K562 (cell line): Measurements from ENCODE around the gene IP6K2. TPM values are rescaled to one million over a fixed set of nuclear protein-coding genes. Genes with fewer than 3 reads are reported as not detected.

ENCODE experiments used
- ATAC-seq: fragments of 200-7000 bp; cut with Tn5 transposase; 3 replicates; pipeline ENCODE4 v1.9.1; 2020; ENCODE audit warnings: moderate library complexity
- BruUV-seq: library from RNA; stranded (reverse); fragments of 400-500 nt; replicated peaks from 2 replicates; lab custom pipeline; 2021; lab: Mats Ljungman, UMichigan
- CTCF ChIA-PET: fragments of 300-600 bp; formaldehyde crosslinking; extraction: SDS; loops from one replicate; lab custom pipeline; 2021; ENCODE audit warnings: low intra/inter-chr PET ratio; lab: Yijun Ruan, JAX
- POLR2A ChIA-PET: fragments of 300-600, 350-650 bp; sonication (Branson Sonifier 250); formaldehyde crosslinking; extraction: SDS; loops from one replicate; lab custom pipeline; 2021; ENCODE audit warnings: antibody characterized with exemption, inconsistent platforms; lab: Yijun Ruan, JAX
- DNase-seq, 4 experiments: peaks; one replicate each; pipeline versions ENCODE4 v3.0.0 to v3.0.0-alpha.2; 2011 to 2018; ENCODE audit warnings: low spot score in 3 of 4, mixed read lengths in 3 of 4; ENCODE audit errors: extremely low read depth in 1 of 4
- FAIRE-seq: peaks from 2 replicates; lab custom pipeline; 2011; peaks lifted over from hg19 to GRCh38; lab: Jason Lieb, UNC
- H2AFZ ChIP-seq: 2 replicates; pipeline ENCODE4 v1.6.0; 2011; ENCODE audit warnings: low read depth, low read length, control low read depth, inconsistent platforms
- H3K27ac ChIP-seq: fragments of 200-600 bp; 3 replicates; pipeline ENCODE4 v1.8.0; 2011; ENCODE audit warnings: low read depth, mild to moderate bottlenecking, control low read depth, inconsistent platforms, low read length, moderate library complexity, mixed read lengths; ENCODE audit errors: extremely low read depth
- H3K27me3 ChIP-seq, 2 experiments: fragments of 300-600 bp in 1 of 2; 2 replicates in 1 of 2; 3 replicates in 1 of 2; pipeline versions ENCODE4 v1.6.0 to v1.8.0; 2011; ENCODE audit warnings: inconsistent platforms in 2 of 2, low read length in 2 of 2, mild to moderate bottlenecking in 1 of 2, mixed read lengths in 1 of 2, moderate library complexity in 1 of 2; ENCODE audit not compliant: control insufficient read depth in 2 of 2, insufficient read depth in 2 of 2
- H3K36me3 ChIP-seq: fragments of 300-600 bp; 3 replicates; pipeline ENCODE4 v1.8.0; 2011; ENCODE audit warnings: mild to moderate bottlenecking, low read length, inconsistent platforms; ENCODE audit not compliant: control insufficient read depth, insufficient read depth
- H3K4me1 ChIP-seq, 2 experiments: fragments of 200-600 bp in 1 of 2; replicated peaks in 1 of 2; 2 replicates in 1 of 2; 3 replicates in 1 of 2; pipeline versions ENCODE4 v1.5.1 to v1.8.0; 2011; ENCODE audit warnings: inconsistent platforms in 2 of 2, low read length in 2 of 2, mild to moderate bottlenecking in 1 of 2, mixed read lengths in 1 of 2, moderate library complexity in 1 of 2; ENCODE audit not compliant: control insufficient read depth in 2 of 2, insufficient read depth in 2 of 2
- H3K4me2 ChIP-seq: 2 replicates; pipeline ENCODE4 v1.6.1; 2011; ENCODE audit warnings: low read length, control low read depth, inconsistent platforms, mixed read lengths; ENCODE audit not compliant: insufficient read depth
- H3K4me3 ChIP-seq: fragments of 200-600 bp; sonication (generic), shearing (Covaris generic); 2 replicates; pipeline ENCODE4 v1.5.1; 2016; ENCODE audit warnings: control low read depth, inconsistent platforms
- H3K79me2 ChIP-seq: fragments of 200-600 bp; 3 replicates; pipeline ENCODE4 v1.8.0; 2011; ENCODE audit warnings: low read length, inconsistent platforms; ENCODE audit not compliant: control insufficient read depth, insufficient read depth
- H3K9ac ChIP-seq, 2 experiments: 2 replicates each; pipeline versions ENCODE4 v1.6.0 to v1.6.1; 2011; ENCODE audit warnings: low read depth in 2 of 2, low read length in 2 of 2, control low read depth in 1 of 2, inconsistent platforms in 1 of 2, mild to moderate bottlenecking in 1 of 2, mixed read lengths in 1 of 2; ENCODE audit not compliant: insufficient read depth in 1 of 2
- H3K9me1 ChIP-seq: one replicate; pipeline ENCODE4 v1.6.0; 2011; ENCODE audit warnings: inconsistent platforms, mild to moderate bottlenecking, low read length, moderate library complexity; ENCODE audit not compliant: control insufficient read depth, insufficient read depth
- H3K9me3 ChIP-seq: replicated peaks from 2 replicates; pipeline ENCODE4 v1.5.1; 2011; ENCODE audit warnings: low read depth, low read length, inconsistent platforms; ENCODE audit not compliant: control insufficient read depth, insufficient read depth
- H4K20me1 ChIP-seq: replicated peaks from 2 replicates; pipeline ENCODE4 v1.6.1; 2011; ENCODE audit warnings: low read length, inconsistent platforms, mixed read lengths; ENCODE audit not compliant: control insufficient read depth, insufficient read depth
- ZBTB33 ChIP-seq: sonication (generic); formaldehyde crosslinking; IDR thresholded peaks from 2 replicates; pipeline ENCODE4 v1.8.1; 2023; ENCODE audit warnings: mild to moderate bottlenecking, missing genetic modification reagents
- ZNF655 ChIP-seq: fragments of 250-450 bp; sonication (Bioruptor Pico); IDR thresholded peaks from 2 replicates; pipeline ENCODE4 v1.5.0; 2021
- WGBS: fragments of 100-300 bp; shearing (Covaris generic); methylation state at CpG from one replicate; pipeline ENCODE4 v1.1.6; 2016; ENCODE audit warnings: low coverage, mixed read lengths; ENCODE audit not compliant: insufficient coverage; ENCODE audit errors: missing lambda C conversion rate; 5-methylcytosine and 5-hydroxymethylcytosine counted together
- in situ Hi-C: fragments of 300-500 bp; cut with MboI; formaldehyde crosslinking; loops from 4 replicates; pipeline ENCODE4 v1.15.0; 2018; ENCODE audit warnings: inconsistent platforms, mixed read lengths
- intact Hi-C: fragments of 100-400 bp; cut with micrococcal nuclease; formaldehyde crosslinking; loops from 2 replicates; pipeline ENCODE4 v1.14.2; 2022
- polyA plus RNA-seq, 8 experiments: library from polyadenylated mRNA; depleted of rRNA in 4 of 8; stranded (reverse) in 5 of 8; unstranded in 3 of 8; fragments of >200 nt; fragmentation: Nextera tagmentation in 2 of 8; fragmentation: Illumina TruSeq in 1 of 8; extraction: Ambion mirVana in 2 of 8; extraction: Trizol in 1 of 8; gene quantifications; 2 replicates each; pipeline versions ENCODE4 v1.2.1 to v1.2.3, GENCODE V29; 2011 to 2014; ENCODE audit warnings: inconsistent platforms in 1 of 8, missing spikeins in 1 of 8
- total RNA-seq, 7 experiments: library from RNA; depleted of rRNA in 6 of 7; stranded (reverse); fragments of >200 nt in 6 of 7; fragmentation: Illumina TruSeq in 2 of 7; extraction: Trizol in 2 of 7; gene quantifications; 2 replicates each; pipeline versions ENCODE4 v1.2.1 to v1.2.3, GENCODE V29; 2011 to 2021; ENCODE audit warnings: low replicate concordance in 1 of 7

Gene IP6K2
- total and polyA plus RNA-seq, 9 of the 15 experiments (the other 6 are each of a cell fraction or from before 2014, with no cell fraction given), result 19.6 to 78.1 (median 48.0) TPM

- DNase-seq (no peak), ATAC-seq (no peak)
- Histone ChIP-seq H3K79me2 (no peaks in the 10 kb centered on the region), H3K4me1 (peaks cover 0 to 14% of the 10 kb centered on the region in 2 experiments; a peak in 2 of 5 replicates), H3K36me3 (no peaks in the 10 kb centered on the region), H3K9me3 (no peaks in the 10 kb centered on the region), H3K4me3 (no peak overlapping the region), H3K9ac (no peak overlapping the region), H3K4me2 (no peak overlapping the region), H4K20me1 (no peaks in the 10 kb centered on the region), H2AFZ (no peak overlapping the region), H3K9me1 (no peaks in the 10 kb centered on the region)
- CTCF ChIA-PET, result no interaction called here
- in situ Hi-C loops, result no loop called here
- BruUV-seq, result no TSS peak
- TF ChIP-seq ZNF655 (no peak), ZBTB33 (CRISPR knock-in tag) (0 out of 2 replicates have a peak, but pooled peaks have one; percentile 8)
- TF ChIP-seq, all 486 proteins: peak for 1
- no peak for FAIRE-seq
- Histone ChIP-seq H3K27ac (no peak overlapping the region), H3K27me3 (no peaks in the 10 kb centered on the region; a peak in 1 of 5 replicates)
- intact Hi-C loops, result no loop called here
- POLR2A ChIA-PET, result no interaction called here
- WGBS, result 97% methylated on average over 21 of the region's 94 CpGs
Measured at GRCh38 chr3:48656061-48656840, 60.8 kb downstream of the IP6K2 start.
